COLO668 (cell line): Measurements from ENCODE around the gene SKOR1.

Experiments used
- DNase-seq: peaks from one replicate; lab custom pipeline; 2025; ENCODE audit not compliant: unreplicated experiment; lab: John Stamatoyannopoulos, UW

Gene SKOR1

DNA sequence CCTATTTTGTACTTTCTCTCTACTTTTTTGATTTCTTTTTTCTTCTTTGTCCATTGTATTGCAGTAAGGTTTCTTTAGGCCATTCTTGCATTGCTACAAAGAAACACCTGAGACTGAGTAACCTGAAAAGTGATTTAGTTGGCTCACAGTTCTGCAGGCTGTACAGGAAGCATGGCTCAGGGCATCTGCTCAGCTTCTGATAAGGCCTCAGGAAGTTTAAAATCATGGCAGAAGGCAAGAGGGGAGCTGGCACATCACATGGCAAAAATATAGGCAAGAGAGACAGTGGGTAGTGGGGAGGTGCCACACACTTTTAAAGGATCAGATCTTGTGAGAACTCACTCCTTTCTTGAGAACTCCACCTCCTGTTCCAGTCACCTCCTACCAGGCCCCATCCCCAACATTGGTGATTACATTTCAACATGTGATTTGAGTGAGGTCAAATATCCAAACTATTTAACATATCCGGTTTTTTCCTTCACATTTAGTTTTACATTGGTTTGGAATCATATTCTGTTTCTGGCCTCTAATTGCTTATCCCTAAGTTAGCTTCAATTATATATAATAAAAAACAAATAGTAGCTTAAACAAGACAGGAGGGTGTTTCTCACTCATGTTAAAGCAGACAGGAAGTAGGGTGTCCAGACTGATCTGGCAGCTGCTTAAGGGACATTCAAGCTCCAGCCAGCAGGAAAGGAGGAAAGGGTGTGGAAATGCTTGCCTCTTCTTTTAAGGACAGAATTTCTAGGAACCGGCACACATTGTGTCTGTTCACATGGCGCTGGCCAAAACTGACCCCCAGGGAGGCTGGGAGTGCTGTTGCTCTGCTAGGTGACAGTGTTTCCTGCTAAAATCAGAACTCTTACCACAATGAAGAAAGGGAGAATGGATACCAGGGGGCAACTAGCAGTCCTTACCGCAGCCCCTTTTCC lies 28.8 kb upstream of the SKOR1 start:
- DNase-seq = no peak

DNA sequence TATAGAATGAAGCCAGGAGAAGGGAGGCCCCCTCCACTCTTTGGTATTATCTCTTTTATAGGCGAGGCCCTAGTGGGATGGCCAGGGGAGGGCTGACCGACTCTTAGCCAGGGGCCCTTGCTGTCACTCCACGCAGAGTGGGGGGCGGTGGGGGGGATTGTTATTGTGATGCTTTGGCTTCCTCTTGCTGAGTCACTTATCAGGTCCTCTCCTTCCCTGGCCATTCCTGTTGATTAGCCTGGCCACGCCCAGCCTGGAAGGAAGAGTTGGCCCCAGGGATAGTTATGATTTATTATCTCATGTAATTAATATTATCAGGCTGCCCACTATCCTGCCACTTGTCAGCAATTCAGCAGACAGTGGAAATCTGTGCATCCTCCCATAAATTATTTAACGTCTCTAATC lies 25.5 kb upstream of the SKOR1 start:
- DNase-seq = no peak

GRCh38 chr15:67801142-67801541 lies 24.2 kb upstream of the SKOR1 start:
- no peak for DNase-seq

- DNase-seq = no peak
Observed at GRCh38 chr15:67801926-67802914, 23.1 kb upstream of the SKOR1 start.

GRCh38 chr15:67803299-67803698 lies 22.0 kb upstream of the SKOR1 start:
- no peak for DNase-seq

GRCh38 chr15:67803996-67804843 lies 21.1 kb upstream of the SKOR1 start:
- DNase-seq = peak; percentile 28

DNA sequence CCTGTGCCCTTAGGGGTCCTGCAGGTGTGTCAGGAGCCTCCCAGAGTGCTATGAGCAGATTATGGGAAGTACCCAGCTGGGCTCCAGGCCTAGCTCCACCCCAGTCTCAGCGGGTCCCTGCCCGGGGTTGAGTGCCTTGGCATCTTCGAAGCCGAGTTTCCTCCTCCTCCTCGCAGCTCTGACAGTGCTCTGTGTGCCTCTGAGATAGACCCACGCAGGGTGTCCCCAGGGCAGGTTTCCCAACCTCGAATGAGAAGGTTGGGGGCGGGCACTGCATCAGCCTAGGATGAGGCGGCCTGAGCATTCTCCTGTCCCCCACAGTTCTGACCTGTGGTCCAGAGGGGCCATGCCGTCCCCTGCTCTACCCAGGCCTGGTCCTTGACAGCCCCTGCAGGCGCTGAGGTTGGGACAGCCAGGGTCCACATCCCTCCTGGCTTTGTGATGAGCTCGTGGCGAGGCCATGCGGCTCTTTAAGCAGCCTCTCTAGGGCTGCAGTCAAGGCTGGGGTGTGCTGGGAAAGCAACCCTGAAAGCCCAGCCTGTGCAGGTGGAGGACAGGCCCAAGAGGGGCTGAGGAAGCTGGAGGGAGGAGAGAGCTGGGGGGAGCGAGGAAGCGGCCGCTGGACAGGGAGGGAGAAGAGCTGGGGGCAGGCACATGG lies 20.2 kb upstream of the SKOR1 start:
- no peak for DNase-seq

- peak; percentile 61 for DNase-seq
Observed at GRCh38 chr15:67805666-67806516, 19.4 kb upstream of the SKOR1 start.

DNA sequence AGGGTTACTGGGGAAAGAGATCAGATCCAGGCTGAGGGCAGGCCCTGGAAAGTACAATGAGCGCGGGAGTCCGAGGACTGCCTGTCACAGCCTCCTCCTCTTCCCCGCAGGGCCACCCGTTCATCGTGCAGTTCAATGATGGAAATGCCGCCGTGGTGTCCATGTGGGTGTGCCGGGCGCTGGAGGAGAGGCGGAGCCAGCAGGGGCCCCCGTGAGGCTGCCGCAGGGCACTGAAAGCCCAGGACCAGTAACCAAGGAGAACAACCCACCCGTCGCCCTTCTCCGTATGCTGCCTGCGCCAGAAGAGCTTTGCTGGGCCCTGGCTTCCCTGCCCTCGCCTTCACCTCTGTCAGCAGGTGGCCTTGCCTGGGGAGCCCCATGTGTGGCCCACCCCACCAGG lies 18.8 kb upstream of the SKOR1 start:
- no peak for DNase-seq

GRCh38 chr15:67807141-67807540 lies 18.2 kb upstream of the SKOR1 start:
- no peak for DNase-seq

GRCh38 chr15:67807836-67808235 lies 17.5 kb upstream of the SKOR1 start:
- no peak for DNase-seq

GRCh38 chr15:67808821-67809220 lies 16.5 kb upstream of the SKOR1 start:
- no peak for DNase-seq

DNA sequence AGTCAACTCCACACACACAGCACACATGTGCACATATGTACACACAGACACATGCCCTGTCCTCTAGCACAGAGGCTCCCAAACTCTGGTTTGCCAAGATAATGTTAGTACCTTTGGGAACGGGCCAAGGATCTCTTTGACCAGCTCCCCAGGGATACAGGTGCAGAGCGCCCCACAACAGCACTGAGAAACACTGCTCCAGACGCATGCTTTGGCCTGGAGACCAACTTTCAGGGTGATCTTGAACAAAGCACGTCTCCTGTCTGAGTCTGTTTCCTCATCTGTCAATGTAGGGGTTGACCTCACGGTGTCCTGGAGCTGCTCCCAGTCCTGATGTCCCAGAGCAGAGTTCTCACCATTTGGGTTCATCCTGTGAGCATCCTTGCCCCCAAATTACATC lies 15.9 kb upstream of the SKOR1 start:
- no peak for DNase-seq

DNA sequence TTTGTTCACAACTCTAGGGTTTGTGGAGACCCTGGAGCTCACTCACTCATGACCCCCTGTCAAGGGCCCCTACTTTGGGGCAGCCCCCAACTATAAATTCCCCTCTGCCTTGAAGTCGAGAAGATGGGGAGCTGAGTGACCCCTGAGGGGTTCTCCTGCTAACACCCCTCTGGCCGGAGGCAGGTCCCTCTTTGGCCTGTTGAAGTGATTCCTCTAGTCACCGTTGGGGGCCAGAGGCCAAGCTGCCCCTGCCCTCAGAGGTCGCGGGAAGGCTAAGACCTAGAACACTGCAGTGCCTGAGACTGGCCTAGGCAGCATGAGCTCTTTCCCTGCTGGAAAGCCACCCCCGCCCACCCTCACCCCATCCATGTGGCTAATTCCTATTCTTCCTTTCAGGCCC lies 15.4 kb upstream of the SKOR1 start:
- DNase-seq = no peak

GRCh38 chr15:67812241-67812644 lies 13.1 kb upstream of the SKOR1 start:
- no peak for DNase-seq

- DNase-seq = no peak
Observed at GRCh38 chr15:67813104-67813634, 12.1 kb upstream of the SKOR1 start.

DNA sequence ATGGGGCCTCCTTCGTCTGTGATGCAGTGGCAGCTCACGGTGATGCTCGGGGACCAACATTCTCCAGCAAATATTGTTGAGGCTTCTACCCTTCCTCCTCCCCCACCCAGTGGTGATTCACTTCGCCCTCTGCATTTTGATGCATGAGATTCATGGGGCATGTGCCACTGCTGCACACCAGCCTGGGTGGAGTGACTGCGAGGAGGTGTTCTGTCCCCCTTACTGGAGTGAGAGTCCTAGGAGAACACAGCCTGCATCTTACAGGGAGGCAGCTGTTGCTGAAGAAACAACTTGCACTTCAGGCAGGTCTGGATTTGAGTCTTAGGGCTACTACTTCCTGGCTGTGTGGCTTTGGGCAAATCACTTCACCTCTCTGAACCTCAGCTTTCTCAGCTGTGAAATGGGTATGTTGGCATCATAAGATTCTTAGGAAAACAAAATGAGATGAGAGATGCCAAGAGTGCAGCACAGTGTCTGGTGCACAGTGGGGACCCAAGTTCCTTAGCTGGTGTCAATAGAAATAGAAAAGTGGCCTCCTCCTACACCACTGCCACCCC lies 10.2 kb upstream of the SKOR1 start:
- DNase-seq = no peak

DNA sequence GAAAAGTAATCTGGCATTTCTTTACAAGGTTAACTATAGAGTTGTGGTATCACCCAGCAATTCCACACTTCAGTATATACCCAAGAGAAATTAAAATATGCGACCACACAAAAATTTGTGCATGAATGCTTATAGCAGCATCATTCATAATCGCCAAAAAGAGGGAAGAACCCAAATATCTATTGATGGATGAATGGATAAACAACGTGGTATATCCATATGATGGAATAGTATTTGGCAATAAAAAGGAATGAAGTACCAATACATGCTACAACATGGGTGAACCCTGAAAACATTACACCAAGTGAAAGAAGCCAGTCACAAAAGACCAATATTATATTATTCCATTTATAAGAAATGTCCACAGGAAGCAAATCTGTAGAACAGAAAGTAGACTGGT lies 8.6 kb upstream of the SKOR1 start:
- no peak for DNase-seq

DNA sequence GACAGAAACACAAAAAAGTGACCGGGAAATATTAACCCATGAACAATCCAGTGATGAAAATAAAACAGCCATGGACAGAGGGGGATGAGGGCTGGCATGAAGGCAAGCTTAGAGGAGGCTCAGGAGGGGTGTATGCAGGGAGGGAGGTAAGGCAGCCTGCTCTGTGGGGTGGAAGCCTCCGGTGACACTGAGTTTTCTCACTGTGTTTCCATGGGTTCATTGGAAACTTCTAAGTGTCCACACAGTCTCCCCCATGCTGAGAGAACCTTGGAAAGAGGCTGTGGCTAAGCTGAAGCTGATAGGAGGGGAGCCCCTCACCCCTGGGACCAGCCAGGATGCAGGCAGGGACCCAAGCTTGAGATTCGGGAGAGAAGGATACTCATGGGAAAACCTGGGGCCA lies 6.8 kb upstream of the SKOR1 start:
- DNase-seq = no peak
